HG02884 (cell line): Measurements from ENCODE around the gene MYLK4.

Source experiments
- ATAC-seq: cut with Tn5 transposase; IDR thresholded peaks from one replicate; pipeline ENCODE4 v1.9.1; 2021; ENCODE audit warnings: mild to moderate bottlenecking, moderate library complexity; ENCODE audit not compliant: unreplicated experiment

The MYLK4 gene

GRCh38 chr6:2758980-2759379 is 8.3 kb upstream of the MYLK4 start:
- no peak for ATAC-seq

DNA sequence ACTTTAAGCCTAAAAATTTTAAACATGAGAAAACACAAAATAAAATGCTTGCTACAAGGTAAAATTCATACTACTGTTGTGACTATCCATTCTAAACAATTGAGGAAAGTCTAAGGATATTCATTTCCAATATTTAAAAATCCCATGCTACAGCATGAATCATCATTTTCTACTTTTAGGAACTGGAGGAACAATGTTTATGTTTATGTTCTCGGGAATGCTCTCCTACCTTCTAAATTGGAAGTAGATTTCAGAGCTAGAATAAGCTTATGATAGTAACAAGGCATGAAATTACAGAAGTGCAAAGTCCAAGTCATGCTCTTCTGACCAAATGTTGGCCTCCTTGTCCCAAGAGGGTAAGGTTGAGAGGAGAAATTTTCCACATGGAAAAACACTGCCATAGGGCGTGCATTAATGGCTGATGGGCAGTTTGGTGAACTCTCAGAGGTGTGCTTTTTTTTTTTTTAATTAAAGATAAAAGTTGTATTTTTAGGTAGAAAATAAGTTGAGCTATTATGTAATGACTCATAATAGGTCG is 6.0 kb upstream of the MYLK4 start:
- ATAC-seq: no peak

DNA sequence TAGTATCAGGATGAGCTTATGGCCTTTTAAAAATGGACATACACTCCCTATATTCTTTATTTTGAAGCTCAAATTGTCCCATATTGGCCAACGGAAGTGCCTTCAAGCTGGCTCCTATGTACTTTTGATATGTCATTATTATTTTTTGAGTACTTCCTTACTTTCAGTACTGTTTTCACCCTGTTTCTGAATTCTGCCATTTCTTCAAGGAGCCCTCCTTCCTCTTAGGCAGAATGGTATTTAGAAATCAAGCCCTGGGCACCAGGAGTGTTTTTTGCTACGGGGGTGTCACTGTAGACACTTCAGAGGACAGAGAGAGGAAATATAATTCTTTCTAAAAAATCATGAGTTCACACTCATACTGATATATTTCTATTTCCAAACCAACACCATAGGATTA is 5.5 kb upstream of the MYLK4 start:
- no peak for ATAC-seq

DNA sequence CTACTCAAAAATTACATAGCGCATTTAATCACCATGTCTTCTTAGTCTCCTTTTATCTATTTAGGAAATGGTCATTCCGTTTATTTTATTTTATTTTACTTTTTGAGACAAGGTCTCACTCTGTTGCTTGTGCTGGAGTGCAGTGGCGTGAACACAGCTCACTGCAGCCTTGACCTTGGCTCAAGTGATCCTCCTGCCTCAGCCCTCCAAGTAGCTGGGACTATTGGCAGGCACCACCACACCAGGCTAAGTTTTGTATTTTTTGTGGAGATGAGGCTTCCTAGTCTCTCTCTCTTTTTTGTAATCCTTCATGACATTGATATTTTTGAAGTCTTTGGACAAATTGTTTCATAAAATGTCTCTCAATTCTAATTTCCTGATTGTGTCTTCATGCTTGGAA is 4.7 kb upstream of the MYLK4 start:
- ATAC-seq: no peak

DNA sequence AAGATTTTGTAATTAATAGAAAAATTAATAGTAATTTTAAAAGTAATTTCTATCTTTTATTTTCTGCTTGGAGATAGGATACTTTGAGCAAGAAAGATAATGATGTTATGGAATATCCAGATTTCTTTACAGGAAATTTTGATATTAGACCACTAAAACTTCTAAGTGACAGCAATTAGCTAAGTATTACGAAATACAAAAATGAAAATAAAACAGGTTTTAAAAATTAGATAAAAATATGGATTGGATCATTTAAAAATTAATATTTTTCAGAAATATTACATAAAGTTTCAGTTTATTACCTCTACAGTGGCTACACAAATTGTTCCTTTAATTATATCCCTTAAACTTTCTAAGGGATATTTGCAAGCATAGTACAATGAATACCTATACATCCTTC is 4.2 kb upstream of the MYLK4 start:
- no peak for ATAC-seq

DNA sequence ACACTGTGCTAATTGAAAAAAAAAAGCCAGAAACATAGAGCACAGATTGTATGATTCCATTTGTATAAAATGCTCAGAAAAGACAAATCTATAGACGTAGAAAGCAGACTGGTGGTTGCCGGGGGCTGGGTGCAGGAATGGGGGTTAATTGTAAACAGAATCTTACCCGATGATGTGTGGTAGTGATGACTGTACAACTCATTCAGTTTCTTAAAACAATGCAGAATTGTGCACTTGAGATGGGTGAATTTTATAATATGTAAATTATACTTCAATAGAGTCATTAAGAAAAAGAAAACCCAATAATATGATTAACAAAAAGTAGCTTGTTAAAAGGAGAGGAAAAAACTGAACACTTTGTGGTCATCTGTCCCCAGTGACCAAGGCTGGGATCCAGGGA is 3.7 kb upstream of the MYLK4 start:
- no peak for ATAC-seq

DNA sequence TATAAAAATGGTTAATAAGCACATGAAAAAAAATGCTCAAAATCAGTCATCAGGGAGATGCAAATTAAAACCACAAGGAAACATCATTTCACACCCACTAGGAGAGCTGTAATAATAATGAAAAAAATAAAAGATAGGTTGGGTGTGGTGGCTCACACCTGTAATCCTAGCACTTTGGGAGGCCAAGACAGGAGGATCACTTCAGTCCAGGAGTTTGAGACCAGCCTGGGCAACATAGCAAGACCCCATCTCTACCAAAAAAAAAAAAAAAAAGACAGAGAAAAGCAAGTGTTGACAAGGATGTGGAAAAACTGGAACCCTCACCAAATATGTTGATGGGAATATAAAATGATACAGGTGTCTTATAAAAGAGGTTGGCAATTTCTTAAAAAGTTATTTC is 3.0 kb upstream of the MYLK4 start:
- no peak for ATAC-seq

DNA sequence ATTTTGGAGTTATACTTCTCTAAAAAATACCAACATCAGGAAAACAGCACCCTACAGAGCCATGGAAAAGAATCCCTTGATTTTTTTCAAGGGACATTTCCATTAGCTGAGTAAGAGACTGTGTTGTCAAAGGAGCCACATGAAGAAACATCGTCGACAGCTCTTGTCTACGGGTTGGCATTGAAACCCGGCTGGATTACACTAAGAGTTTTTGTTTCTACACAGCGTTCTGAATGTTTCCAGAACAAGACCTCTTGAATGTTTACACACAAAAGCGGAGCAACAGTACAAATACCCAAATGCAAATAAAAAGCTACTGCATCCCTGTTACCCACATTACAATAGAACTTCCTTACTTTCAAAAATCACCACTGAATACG is 2.4 kb upstream of the MYLK4 start:
- no peak for ATAC-seq

DNA sequence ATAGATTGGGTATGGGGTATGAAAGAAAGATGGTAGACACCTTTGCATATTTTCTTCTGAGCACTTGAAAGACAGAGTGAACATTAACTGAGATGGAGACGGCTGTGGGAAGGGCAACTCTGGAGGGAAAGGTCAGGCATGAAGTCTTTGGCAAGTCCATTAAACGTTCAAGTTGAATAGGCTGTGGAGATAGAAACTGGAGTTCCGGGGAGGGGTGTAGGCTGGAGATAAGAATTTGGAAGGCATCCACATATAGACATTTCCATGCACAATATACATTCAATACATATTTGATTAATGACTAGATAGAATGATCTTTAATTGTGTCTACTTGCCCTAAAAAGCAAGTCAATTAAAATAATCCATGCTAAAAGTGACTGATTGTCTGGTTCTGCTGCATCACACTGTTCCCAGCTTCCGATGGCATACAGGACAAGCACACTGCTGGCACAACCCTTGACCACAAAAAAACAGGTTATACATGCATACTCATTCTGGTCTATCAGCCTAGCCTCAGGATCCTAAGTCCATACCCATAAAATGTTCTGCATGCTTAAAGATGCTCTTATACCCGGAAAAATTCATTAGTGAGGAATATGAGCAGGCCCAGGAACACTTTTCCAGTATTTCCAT is 1.9 kb upstream of the MYLK4 start:
- no peak for ATAC-seq

DNA sequence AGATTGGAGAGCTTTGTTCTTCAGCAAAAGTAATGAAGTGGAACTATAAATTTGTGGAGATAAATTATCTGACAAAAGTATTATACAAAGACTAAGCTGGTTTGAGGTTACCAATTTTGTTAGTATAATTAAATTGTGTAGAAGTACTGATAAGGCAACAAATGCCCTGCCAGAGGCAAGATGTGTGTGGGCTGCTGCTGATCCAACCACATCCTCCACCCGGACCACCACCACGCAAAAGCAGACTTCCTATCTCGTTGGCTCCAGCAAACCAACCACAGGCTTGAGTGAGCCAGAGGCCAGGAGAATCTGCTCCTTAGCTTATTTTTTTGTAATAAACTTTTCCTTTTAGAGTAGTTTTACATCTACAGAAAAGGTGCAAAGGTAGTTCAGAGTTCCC is 1.1 kb upstream of the MYLK4 start:
- ATAC-seq: no peak

DNA sequence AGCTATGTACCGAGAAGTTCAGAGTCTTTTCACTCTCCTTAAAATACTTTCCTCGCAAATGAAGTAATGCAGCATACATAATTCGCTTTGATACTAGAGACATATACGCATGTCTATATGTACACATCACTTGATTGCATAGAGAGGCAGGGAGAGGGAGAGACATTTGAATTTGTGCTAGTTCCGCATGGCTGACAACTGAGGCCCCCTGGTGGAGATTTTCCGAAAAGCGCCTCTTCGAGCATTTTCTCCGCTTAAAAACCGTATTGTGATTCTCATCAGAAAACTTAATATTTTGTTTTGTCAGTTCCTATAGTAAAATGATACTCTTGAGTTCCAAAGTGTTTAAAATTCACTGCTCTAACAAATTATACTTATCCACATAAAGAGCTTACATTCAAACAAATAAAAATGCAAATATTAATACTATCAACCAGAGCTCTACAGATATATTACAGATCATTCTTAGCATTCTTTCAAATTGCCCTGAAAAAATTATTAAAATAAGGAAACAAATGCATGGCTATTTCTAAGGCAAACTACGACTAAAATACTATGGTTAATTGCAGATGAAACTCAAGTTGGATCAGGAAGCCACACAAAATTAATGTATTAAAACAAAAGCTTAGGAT is 637 bp downstream of the MYLK4 start:
- ATAC-seq: no peak

DNA sequence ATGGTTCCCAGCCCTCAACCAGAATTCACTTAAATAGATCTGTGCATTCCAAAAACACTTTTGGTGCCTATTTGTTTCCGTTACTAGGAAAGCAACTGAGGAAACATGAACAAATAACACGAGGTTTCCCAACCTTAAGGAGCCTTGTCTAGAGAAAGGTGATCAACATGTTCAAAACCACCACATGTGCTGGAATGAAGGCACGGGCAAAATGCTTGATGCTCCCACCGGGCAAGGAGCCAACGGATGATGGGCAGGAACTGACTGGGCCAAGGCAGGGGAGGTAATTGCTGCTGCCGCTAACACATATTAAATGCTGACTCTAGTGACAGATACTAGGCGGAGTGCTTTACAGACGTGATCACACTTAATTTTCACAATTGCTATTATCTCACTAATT is 2.5 kb downstream of the MYLK4 start:
- ATAC-seq: no peak

DNA sequence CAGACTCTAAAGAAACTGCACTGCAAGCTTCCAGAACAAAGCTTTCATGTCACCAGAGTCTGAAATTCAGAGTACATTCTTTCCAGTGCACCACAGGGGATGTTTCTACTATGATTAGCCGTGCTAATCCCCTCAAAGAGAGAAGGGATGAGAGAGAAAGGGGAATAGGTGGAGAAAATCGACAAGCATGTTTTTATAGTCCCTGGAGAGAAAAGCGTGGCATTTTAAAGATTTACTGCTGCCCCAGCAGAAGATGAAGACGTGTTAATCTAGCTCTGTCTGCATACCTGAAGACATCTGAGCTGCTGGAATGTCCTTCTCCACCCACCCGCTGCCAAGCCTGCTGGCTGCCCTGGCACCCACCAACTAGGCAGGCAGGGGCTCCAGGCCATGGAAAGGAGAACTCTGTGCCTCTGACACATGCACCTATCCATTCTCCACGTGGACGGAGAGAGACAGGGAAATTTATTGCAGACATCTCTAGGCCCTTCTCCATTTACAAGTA is 4.1 kb downstream of the MYLK4 start:
- ATAC-seq: no peak

- ATAC-seq: no peak
Observed at GRCh38 chr6:2745246-2745645, 5.5 kb downstream of the MYLK4 start.

DNA sequence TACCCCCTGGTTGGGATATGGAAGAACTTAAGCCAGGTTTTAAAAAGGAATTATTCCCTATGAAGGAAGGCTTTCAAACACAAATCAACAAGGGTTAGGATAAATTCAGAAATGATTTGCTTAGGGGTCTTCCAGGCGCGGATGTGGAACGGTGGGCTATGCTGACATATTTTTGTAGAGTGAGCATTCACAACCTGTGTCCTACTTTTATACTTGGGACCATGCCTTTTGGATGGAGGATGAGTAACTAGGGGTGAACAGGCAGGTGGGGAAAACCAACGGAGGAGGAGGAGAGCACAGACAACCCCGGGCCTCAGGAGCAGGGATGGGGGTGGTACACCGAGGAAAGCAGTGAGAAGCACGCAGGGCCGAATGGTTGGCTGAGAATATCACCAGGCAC is 5.9 kb downstream of the MYLK4 start:
- ATAC-seq: no peak

DNA sequence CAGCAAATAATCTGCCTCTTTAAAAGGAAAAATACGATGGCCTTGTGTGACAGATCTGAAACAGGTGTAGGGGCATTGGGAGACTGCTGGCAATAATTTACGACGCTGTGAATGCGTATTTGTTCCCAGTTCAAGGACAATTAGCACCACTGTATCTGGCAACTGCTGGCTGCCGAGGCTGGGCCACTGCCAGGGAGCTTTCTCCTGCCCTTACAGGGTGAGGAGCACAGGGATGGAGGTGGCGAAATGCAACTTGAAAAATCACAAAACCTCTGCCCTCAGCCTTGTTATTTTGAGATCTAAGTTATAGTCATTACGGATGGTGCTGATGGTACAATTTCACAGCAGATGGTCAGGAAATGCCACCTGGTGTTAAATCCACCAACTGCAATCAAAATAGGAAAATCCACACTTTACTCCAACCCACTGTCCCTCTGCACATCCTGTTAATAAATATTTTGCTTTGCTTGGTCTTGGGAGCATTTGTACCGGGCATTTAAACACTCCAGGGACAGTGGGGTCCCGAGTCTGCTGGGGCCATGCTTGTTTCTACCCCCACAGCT is 6.4 kb downstream of the MYLK4 start:
- ATAC-seq: no peak

GRCh38 chr6:2743280-2744208 is 7.2 kb downstream of the MYLK4 start:
- no peak for ATAC-seq

DNA sequence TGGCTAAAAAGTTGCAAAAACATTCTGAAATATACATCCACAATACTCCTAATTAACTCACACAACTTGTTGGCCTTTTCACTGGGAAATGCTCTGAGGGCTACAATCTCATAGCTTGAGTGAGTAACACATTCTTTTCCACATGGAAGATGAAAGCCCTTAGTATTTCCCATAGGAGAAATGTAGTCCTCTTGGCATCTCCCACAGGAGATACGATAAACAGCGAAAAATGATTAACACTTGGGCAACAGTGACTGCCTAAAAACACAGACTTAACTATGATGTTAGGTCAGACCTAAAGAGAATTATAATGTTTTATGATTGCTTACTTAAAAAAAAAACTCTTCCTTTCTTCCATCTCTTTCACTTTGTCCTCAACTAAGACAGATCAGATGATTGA is 9.0 kb downstream of the MYLK4 start:
- no peak for ATAC-seq

GRCh38 chr6:2740581-2740980 is 10.1 kb downstream of the MYLK4 start:
- no peak for ATAC-seq

DNA sequence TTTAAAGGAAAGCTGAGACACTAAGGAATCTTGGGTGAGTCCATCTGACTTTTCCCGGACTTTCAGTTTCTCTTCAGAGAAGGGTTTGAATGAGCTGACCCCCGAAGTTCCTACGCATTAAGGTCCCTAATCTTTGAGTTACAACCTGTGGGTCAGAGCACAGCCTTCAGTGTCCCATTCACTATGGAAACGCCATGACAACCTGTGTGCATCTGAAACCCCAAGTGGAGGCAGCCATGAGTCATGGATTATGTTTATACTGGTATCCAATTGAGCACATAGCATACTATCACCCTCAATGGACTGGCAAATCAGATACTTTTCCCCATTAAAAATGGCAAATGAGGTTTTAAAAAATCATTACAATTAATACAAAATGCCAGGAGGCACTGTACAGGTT is 11.4 kb downstream of the MYLK4 start:
- no peak for ATAC-seq

DNA sequence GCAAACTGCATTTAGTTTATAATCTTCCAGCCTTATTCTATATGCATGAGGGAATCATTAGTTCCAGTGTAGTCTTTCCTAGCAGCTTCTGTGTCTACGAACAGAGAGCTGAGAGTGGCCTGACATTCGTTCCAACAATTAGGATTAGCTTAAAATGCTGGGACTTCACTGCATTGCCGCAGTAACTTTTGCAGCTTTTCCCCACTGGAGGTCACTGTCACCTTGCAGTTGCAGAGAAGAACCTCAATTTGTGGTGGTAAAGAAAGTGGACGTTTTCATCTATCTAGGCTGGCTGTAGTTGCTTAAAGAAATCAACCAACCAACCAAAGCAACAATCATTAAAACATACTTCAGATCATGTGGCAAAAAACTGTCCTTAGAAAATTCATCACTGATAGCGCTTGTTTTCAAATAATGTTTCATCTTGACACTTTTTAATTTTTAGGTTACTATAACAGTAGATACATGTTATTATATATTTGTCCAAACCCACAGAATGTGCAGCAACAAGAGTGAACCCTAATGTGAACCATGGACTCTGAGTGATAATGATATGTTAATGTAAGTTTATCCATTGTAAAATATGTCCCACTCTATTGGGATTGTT is 12.2 kb downstream of the MYLK4 start:
- ATAC-seq: no peak
